Peyer's patch (tissue), 4 donors: Measurements from ENCODE around the gene ITK. TPM values are rescaled to one million over a fixed set of nuclear protein-coding genes. Genes with fewer than 3 reads are reported as not detected.

Experiments used
- DNase-seq, 3 donors: peaks; one replicate each; pipeline ENCODE4 v3.0.0-alpha.2; 2017 to 2019
- H3K27ac ChIP-seq, 4 donors: fragments of 200-600 bp; sonication (generic); one replicate each; pipeline ENCODE4 v1.5.1; 2016 to 2019
- H3K27me3 ChIP-seq, 2 donors: fragments of 200-600 bp; sonication (generic); one replicate each; pipeline ENCODE4 v1.5.1; 2019
- H3K36me3 ChIP-seq, 3 donors: fragments of 200-600 bp; sonication (generic); one replicate each; pipeline ENCODE4 v1.5.1; 2016 to 2019
- H3K4me1 ChIP-seq, 4 donors: fragments of 200-600 bp; sonication (generic); one replicate each; pipeline ENCODE4 v1.5.1; 2016 to 2019
- H3K4me3 ChIP-seq, 4 donors: fragments of 200-600 bp; sonication (generic); 1 replicate in 3 of 4; 2 replicates in 1 of 4; pipeline ENCODE4 v1.5.1; 2016 to 2019; ENCODE audit warnings: mild to moderate bottlenecking in 1 of 4
- H3K9me3 ChIP-seq, 4 donors: fragments of 200-600 bp; sonication (generic); one replicate each; pipeline ENCODE4 v1.5.1; 2016 to 2019; ENCODE audit warnings: mild to moderate bottlenecking in 1 of 4
- POLR2A ChIP-seq, 2 donors: fragments of 450-650 bp; IDR thresholded peaks; one replicate each; pipeline ENCODE4 v1.5.1; 2017; ENCODE audit warnings: antibody characterized with exemption in 2 of 2, mild to moderate bottlenecking in 2 of 2, moderate library complexity in 2 of 2
- total RNA-seq, 4 donors: library from RNA; depleted of rRNA; stranded (reverse); fragments of >200 nt; gene quantifications; one replicate each; pipeline ENCODE4 v1.1.0, GENCODE V29; 2016
- TF ChIP-seq, protein P1 (sequence below), 6 experiments: fragments of 450-650 bp in 4 of 6; fragments of 200-600 bp in 2 of 6; sonication (generic) in 1 of 6; IDR thresholded peaks; one replicate each; pipeline ENCODE4 v1.5.1; 2017 to 2019; ENCODE audit warnings: antibody characterized with exemption in 6 of 6, mild to moderate bottlenecking in 3 of 6, moderate library complexity in 1 of 6

Gene ITK
- total RNA-seq, 4 donors from 2014 or later, result 6.7 to 16.5 (median 6.9) TPM

DNA sequence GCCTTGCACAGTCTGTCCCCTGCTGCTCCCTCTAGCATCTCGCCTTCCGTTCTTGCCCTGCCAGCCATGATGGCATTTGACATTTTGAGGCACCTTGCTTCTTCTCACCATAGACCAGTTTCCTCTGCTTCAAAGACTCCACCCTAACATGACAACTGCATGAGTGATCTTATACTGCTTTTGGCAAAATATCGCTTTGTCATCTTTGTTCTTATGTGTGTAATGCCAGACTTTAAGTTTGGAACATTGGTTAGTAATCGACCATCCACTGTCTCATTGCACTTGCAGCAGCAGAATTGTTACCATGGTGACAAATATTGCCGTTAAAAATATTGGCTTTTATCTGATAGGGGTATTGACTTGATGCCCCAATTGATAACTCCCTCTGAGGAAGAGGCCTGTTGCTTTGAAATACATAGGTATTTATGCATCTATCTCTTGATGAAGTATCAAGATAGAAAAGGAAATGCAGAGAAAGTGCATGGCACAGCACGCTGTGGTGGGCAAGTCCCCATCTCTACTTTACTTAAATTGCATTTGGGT, 21.4 kb upstream of the ITK start:
- H3K4me1 ChIP-seq, result no peaks in the 10 kb centered on the region
- TF ChIP-seq, protein P1, sequence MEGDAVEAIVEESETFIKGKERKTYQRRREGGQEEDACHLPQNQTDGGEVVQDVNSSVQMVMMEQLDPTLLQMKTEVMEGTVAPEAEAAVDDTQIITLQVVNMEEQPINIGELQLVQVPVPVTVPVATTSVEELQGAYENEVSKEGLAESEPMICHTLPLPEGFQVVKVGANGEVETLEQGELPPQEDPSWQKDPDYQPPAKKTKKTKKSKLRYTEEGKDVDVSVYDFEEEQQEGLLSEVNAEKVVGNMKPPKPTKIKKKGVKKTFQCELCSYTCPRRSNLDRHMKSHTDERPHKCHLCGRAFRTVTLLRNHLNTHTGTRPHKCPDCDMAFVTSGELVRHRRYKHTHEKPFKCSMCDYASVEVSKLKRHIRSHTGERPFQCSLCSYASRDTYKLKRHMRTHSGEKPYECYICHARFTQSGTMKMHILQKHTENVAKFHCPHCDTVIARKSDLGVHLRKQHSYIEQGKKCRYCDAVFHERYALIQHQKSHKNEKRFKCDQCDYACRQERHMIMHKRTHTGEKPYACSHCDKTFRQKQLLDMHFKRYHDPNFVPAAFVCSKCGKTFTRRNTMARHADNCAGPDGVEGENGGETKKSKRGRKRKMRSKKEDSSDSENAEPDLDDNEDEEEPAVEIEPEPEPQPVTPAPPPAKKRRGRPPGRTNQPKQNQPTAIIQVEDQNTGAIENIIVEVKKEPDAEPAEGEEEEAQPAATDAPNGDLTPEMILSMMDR (IDR thresholded peaks at IDR 0.05), result no peak
- TF ChIP-seq POLR2A (IDR thresholded peaks at IDR 0.05), result no peak
- no peaks in the 10 kb centered on the region for H3K27me3 ChIP-seq
- H3K27ac ChIP-seq, result peak overlapping the region in 1 of 4 donors; percentile 11
- no peaks in the 10 kb centered on the region for H3K36me3 ChIP-seq
- H3K4me3 ChIP-seq, result no peak overlapping the region
- DNase-seq, result no peak
- no peaks in the 10 kb centered on the region for H3K9me3 ChIP-seq

DNA sequence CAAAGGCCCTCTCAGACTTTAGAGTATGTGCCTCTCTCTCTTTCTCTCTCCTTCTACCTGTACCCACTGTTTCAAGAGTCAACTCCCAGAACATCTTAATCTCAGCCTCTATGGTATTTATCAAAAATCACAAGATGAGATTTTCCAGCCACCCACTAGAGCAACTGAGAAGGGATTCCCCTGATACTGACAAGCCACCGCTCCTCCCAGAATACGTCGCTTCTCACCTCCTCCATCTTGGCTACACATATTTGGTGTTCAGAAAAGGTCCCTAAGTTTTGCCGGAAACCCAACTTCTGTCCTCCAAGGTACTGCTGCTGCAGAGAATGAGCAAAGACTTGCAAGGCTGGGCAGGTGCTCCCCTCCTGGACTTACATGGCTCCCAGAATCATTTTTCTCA, 20.6 kb upstream of the ITK start:
- H3K27ac ChIP-seq, result peak overlapping the region in 1 of 4 donors; percentile 11
- no peaks in the 10 kb centered on the region for H3K9me3 ChIP-seq
- TF ChIP-seq, protein P1 (IDR thresholded peaks at IDR 0.05), result no peak
- no peak for TF ChIP-seq POLR2A (IDR thresholded peaks at IDR 0.05)
- H3K4me1 ChIP-seq, result no peaks in the 10 kb centered on the region
- H3K36me3 ChIP-seq, result no peaks in the 10 kb centered on the region
- H3K27me3 ChIP-seq, result no peaks in the 10 kb centered on the region
- no peak for DNase-seq
- no peak overlapping the region for H3K4me3 ChIP-seq

GRCh38 chr5:157161996-157162395, 18.6 kb upstream of the ITK start:
- no peaks in the 10 kb centered on the region for H3K36me3 ChIP-seq
- no peak for DNase-seq
- no peaks in the 10 kb centered on the region for H3K27me3 ChIP-seq
- no peak for TF ChIP-seq POLR2A (IDR thresholded peaks at IDR 0.05)
- TF ChIP-seq, protein P1 (IDR thresholded peaks at IDR 0.05), result no peak
- H3K4me3 ChIP-seq, result no peak overlapping the region
- H3K4me1 ChIP-seq, result no peaks in the 10 kb centered on the region
- H3K9me3 ChIP-seq, result no peaks in the 10 kb centered on the region
- no peak overlapping the region for H3K27ac ChIP-seq

DNA sequence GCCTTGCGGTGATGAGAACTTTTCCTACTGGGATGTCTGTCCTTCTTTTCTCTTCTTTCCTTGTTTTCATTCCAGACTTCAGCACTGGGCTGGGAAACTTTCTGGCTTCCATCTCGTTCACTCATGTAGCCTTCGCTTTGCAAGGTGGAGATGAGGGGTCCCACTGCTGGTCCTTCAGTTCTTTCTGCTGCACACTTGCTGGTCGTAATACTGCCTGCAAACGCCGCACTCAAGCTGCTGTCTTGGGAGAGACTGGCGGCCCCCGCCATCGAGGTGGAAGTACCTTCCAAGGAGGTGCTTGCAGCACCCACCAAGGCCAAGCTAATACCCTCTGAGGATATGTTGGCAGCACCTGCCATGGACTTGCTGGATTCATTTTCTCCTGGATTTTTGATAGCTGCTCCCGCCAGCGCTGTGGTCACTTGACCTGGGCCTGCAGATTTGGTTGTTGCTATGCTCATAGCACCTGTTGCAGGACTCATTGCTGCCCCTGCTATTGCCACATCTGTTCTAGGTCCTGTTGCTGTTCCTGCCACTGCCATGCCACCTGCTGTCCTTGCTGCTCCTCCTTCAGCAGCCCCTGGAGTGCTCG, 17.6 kb upstream of the ITK start:
- Histone ChIP-seq H3K4me3 (no peak overlapping the region), H3K27me3 (no peaks in the 10 kb centered on the region), H3K9me3 (no peaks in the 10 kb centered on the region), H3K36me3 (no peaks in the 10 kb centered on the region), H3K4me1 (no peaks in the 10 kb centered on the region), H3K27ac (no peak overlapping the region)
- no peak for TF ChIP-seq POLR2A (IDR thresholded peaks at IDR 0.05)
- TF ChIP-seq, protein P1 (IDR thresholded peaks at IDR 0.05), result no peak
- DNase-seq, result no peak

- no peaks in the 10 kb centered on the region for H3K27me3 ChIP-seq
- TF ChIP-seq, protein P1 (IDR thresholded peaks at IDR 0.05), result no peak
- TF ChIP-seq POLR2A (IDR thresholded peaks at IDR 0.05), result no peak
- no peak overlapping the region for H3K4me3 ChIP-seq
- no peaks in the 10 kb centered on the region for H3K4me1 ChIP-seq
- DNase-seq, result no peak
- no peak overlapping the region for H3K27ac ChIP-seq
- no peaks in the 10 kb centered on the region for H3K9me3 ChIP-seq
- H3K36me3 ChIP-seq, result no peaks in the 10 kb centered on the region
Observed at GRCh38 chr5:157164521-157164920, 16.1 kb upstream of the ITK start.
